Fibroblast of lung (primary cell): ENCODE results near the gene CCDC60. TPM values are rescaled to one million over a fixed set of nuclear protein-coding genes. Genes with fewer than 3 reads are reported as not detected.

Source experiments
- DNase-seq, 2 donors: peaks; one replicate each; pipeline versions ENCODE4 v3.0.0 to v3.0.0-alpha.2; 2010; ENCODE audit warnings: low read depth in 2 of 2
- H2AFZ ChIP-seq: 2 replicates; pipeline ENCODE4 v1.5.1; 2012; ENCODE audit warnings: low read length, control low read depth, inconsistent platforms
- H3K27ac ChIP-seq: 2 replicates; pipeline ENCODE4 v1.5.1; 2011; ENCODE audit warnings: low read length, control low read depth; ENCODE audit not compliant: insufficient read depth
- H3K27me3 ChIP-seq: 2 replicates; pipeline ENCODE4 v1.5.1; 2011; ENCODE audit warnings: mild to moderate bottlenecking, low read length; ENCODE audit not compliant: control insufficient read depth, insufficient read depth
- H3K36me3 ChIP-seq: 2 replicates; pipeline ENCODE4 v1.5.1; 2011; ENCODE audit warnings: low read length; ENCODE audit not compliant: control insufficient read depth, insufficient read depth
- H3K4me1 ChIP-seq: 2 replicates; pipeline ENCODE4 v1.5.1; 2011; ENCODE audit warnings: low read length; ENCODE audit not compliant: control insufficient read depth, insufficient read depth; ENCODE audit errors: extremely low read depth
- H3K4me2 ChIP-seq: 2 replicates; pipeline ENCODE4 v1.5.1; 2011; ENCODE audit warnings: low read length, control low read depth; ENCODE audit not compliant: insufficient read depth; ENCODE audit errors: extremely low read depth
- H3K4me3 ChIP-seq, 4 experiments: fragments of 200-600 bp in 1 of 4; sonication (generic) in 1 of 4; replicated peaks in 1 of 4; 2 replicates each; pipeline ENCODE4 v1.5.1; 2011 to 2016; ENCODE audit warnings: low read length in 4 of 4, low read depth in 3 of 4, mild to moderate bottlenecking in 3 of 4, control low read depth in 2 of 4, inconsistent platforms in 1 of 4, mixed read lengths in 1 of 4; ENCODE audit not compliant: insufficient read depth in 1 of 4; ENCODE audit errors: control extremely low read depth in 1 of 4
- H3K79me2 ChIP-seq: 2 replicates; pipeline ENCODE4 v1.5.1; 2012; ENCODE audit warnings: mild to moderate bottlenecking, low read length, inconsistent platforms; ENCODE audit not compliant: control insufficient read depth, insufficient read depth
- H3K9ac ChIP-seq: 2 replicates; pipeline ENCODE4 v1.5.1; 2011; ENCODE audit warnings: mild to moderate bottlenecking, low read length, control low read depth; ENCODE audit not compliant: insufficient read depth
- H3K9me3 ChIP-seq: 2 replicates; pipeline ENCODE4 v1.5.1; 2012; ENCODE audit warnings: low read depth, low read length; ENCODE audit not compliant: control insufficient read depth, insufficient read depth
- H4K20me1 ChIP-seq: 2 replicates; pipeline ENCODE4 v1.5.1; 2011; ENCODE audit warnings: low read length; ENCODE audit not compliant: control insufficient read depth, insufficient read depth; ENCODE audit errors: extremely low read depth
- CTCF ChIP-seq, 2 donors: IDR thresholded peaks in 1 of 2; conservative IDR thresholded peaks in 1 of 2; 1 replicate in 1 of 2; 2 replicates in 1 of 2; pipeline ENCODE4 v1.5.1; 2011 to 2012; ENCODE audit warnings: low read length in 2 of 2, control low read depth in 1 of 2, inconsistent platforms in 1 of 2, low read depth in 1 of 2, mild to moderate bottlenecking in 1 of 2
- EZH2 ChIP-seq: IDR thresholded peaks from 2 replicates; pipeline ENCODE4 v1.5.1; 2012; ENCODE audit warnings: low read length, control low read depth, mild to moderate bottlenecking; ENCODE audit errors: missing control alignments
- polyA plus RNA-seq, 2 donors: library from polyadenylated mRNA; depleted of rRNA in 1 of 2; stranded (reverse) in 1 of 2; unstranded in 1 of 2; fragments of >200 nt; gene quantifications; 2 replicates each; pipeline ENCODE4 v1.2.1, GENCODE V29; 2011 to 2012; ENCODE audit warnings: missing spikeins in 1 of 2
- total RNA-seq: library from RNA; depleted of rRNA; stranded (reverse); fragments of >200 nt; gene quantifications from 2 replicates; pipeline ENCODE4 v1.2.1, GENCODE V29; 2014

Gene CCDC60
- total and polyA plus RNA-seq, 2 donors (not counting 1 experiment from before 2014, with no cell fraction given) = not detected

- TF ChIP-seq CTCF (conservative IDR thresholded peaks at IDR 0.05 in 1 of 2, IDR thresholded peaks at IDR 0.05 in 1 of 2; ENCODE audit: low read depth in 1 of 2, low read length in 2 of 2) (no peak), EZH2 (no peak)
These were observed 8.2 kb upstream of the CCDC60 start for GRCh38 chr12:119326341-119326740.

GRCh38 chr12:119327471-119327870, 7.1 kb upstream of the CCDC60 start:
- Histone ChIP-seq H3K4me2 (no peak overlapping the region), H3K36me3 (no peaks in the 10 kb centered on the region)
- no peak for DNase-seq

More at GRCh38 chr12:119326341-119326740, 8.2 kb upstream of the CCDC60 start:
- no peak overlapping the region for H2AFZ ChIP-seq
- H3K27ac ChIP-seq = no peak overlapping the region
- no peak overlapping the region for H3K4me3 ChIP-seq
- H3K9me3 ChIP-seq = no peaks in the 10 kb centered on the region
- H3K4me1 ChIP-seq = no peaks in the 10 kb centered on the region
- DNase-seq = no peak
- H3K27me3 ChIP-seq = no peaks in the 10 kb centered on the region
- H3K4me2 ChIP-seq = no peak overlapping the region
- no peaks in the 10 kb centered on the region for H3K36me3 ChIP-seq
- H3K79me2 ChIP-seq = no peaks in the 10 kb centered on the region
- H4K20me1 ChIP-seq = no peaks in the 10 kb centered on the region
- no peak overlapping the region for H3K9ac ChIP-seq

GRCh38 chr12:119328111-119328510, 6.4 kb upstream of the CCDC60 start:
- no peak overlapping the region for H3K4me2 ChIP-seq
- TF ChIP-seq EZH2 (no peak), CTCF (conservative IDR thresholded peaks at IDR 0.05 in 1 of 2, IDR thresholded peaks at IDR 0.05 in 1 of 2; ENCODE audit: low read depth in 1 of 2, low read length in 2 of 2) (no peak)
- no peak overlapping the region for H3K27ac ChIP-seq
- H3K4me1 ChIP-seq = no peaks in the 10 kb centered on the region
- H2AFZ ChIP-seq = no peak overlapping the region
- no peaks in the 10 kb centered on the region for H3K27me3 ChIP-seq
- no peak overlapping the region for H3K9ac ChIP-seq
- no peak for DNase-seq
- H3K36me3 ChIP-seq = no peaks in the 10 kb centered on the region
- no peaks in the 10 kb centered on the region for H4K20me1 ChIP-seq
- no peaks in the 10 kb centered on the region for H3K9me3 ChIP-seq
- H3K79me2 ChIP-seq = no peaks in the 10 kb centered on the region
- no peak overlapping the region for H3K4me3 ChIP-seq

More at GRCh38 chr12:119327471-119327870, 7.1 kb upstream of the CCDC60 start:
- no peaks in the 10 kb centered on the region for H4K20me1 ChIP-seq
- TF ChIP-seq EZH2 = no peak
- TF ChIP-seq CTCF (conservative IDR thresholded peaks at IDR 0.05 in 1 of 2, IDR thresholded peaks at IDR 0.05 in 1 of 2; ENCODE audit: low read depth in 1 of 2, low read length in 2 of 2) = no peak
- no peaks in the 10 kb centered on the region for H3K9me3 ChIP-seq
- H3K4me3 ChIP-seq = no peak overlapping the region
- no peaks in the 10 kb centered on the region for H3K4me1 ChIP-seq
- no peak overlapping the region for H2AFZ ChIP-seq
- no peak overlapping the region for H3K27ac ChIP-seq
- H3K27me3 ChIP-seq = no peaks in the 10 kb centered on the region
- no peaks in the 10 kb centered on the region for H3K79me2 ChIP-seq
- H3K9ac ChIP-seq = no peak overlapping the region
